MM.1S (cell line): ENCODE measurements around the gene TMEM187.

Experiments used
- DNase-seq: peaks from one replicate; pipeline ENCODE4 v3.0.0-alpha.2; 2015
- H2AFZ ChIP-seq: fragments of 300-600 bp; sonication (generic); 2 replicates; pipeline ENCODE4 v1.6.0; 2016; ENCODE audit warnings: antibody characterized with exemption, low read length
- H3F3A ChIP-seq: fragments of 300-600 bp; sonication (generic); 2 replicates; pipeline ENCODE4 v1.6.1; 2016; ENCODE audit warnings: mild to moderate bottlenecking, antibody characterized with exemption, low read length, moderate library complexity, mixed read lengths; ENCODE audit not compliant: insufficient read depth
- H3K27ac ChIP-seq: fragments of 300-600 bp; sonication (generic); 2 replicates; pipeline ENCODE4 v1.5.1; 2016; ENCODE audit warnings: mild to moderate bottlenecking, low read length
- H3K27me3 ChIP-seq: fragments of 300-600 bp; sonication (generic); replicated peaks from 2 replicates; pipeline ENCODE4 v1.6.0; 2016; ENCODE audit warnings: low read length; ENCODE audit not compliant: insufficient read depth
- H3K36me3 ChIP-seq: fragments of 300-600 bp; sonication (generic); replicated peaks from 2 replicates; pipeline ENCODE4 v1.6.1; 2016; ENCODE audit warnings: mild to moderate bottlenecking, low read length, mixed read lengths; ENCODE audit not compliant: insufficient read depth
- H3K4me1 ChIP-seq: fragments of 300-600 bp; sonication (generic); 2 replicates; pipeline ENCODE4 v1.6.1; 2016; ENCODE audit warnings: low read length, mixed read lengths
- H3K4me2 ChIP-seq: fragments of 300-600 bp; sonication (generic); 2 replicates; pipeline ENCODE4 v1.6.0; 2016; ENCODE audit warnings: low read depth, low read length
- H3K4me3 ChIP-seq: fragments of 300-600 bp; sonication (generic); 2 replicates; pipeline ENCODE4 v1.5.1; 2016; ENCODE audit warnings: low read length, mixed read lengths
- H3K79me2 ChIP-seq: fragments of 300-600 bp; sonication (generic); 2 replicates; pipeline ENCODE4 v1.6.1; 2016; ENCODE audit warnings: mixed run types, low read length, mixed read lengths
- H3K9ac ChIP-seq: fragments of 300-600 bp; sonication (generic); 2 replicates; pipeline ENCODE4 v1.6.1; 2016; ENCODE audit warnings: low read length, mixed read lengths
- H3K9me2 ChIP-seq: fragments of 300-600 bp; sonication (generic); replicated peaks from 2 replicates; pipeline ENCODE4 v1.6.1; 2016; ENCODE audit warnings: mild to moderate bottlenecking, low read length, mixed read lengths; ENCODE audit not compliant: insufficient read depth
- H3K9me3 ChIP-seq: fragments of 300-600 bp; sonication (generic); replicated peaks from 2 replicates; pipeline ENCODE4 v1.6.1; 2016; ENCODE audit warnings: mild to moderate bottlenecking, low read length, mixed read lengths; ENCODE audit not compliant: insufficient read depth
- H4K20me1 ChIP-seq: fragments of 300-600 bp; sonication (generic); 2 replicates; pipeline ENCODE4 v1.6.1; 2016; ENCODE audit warnings: mild to moderate bottlenecking, low read length, moderate library complexity, mixed read lengths; ENCODE audit not compliant: insufficient read depth
- CTCF ChIP-seq: fragments of 300-600 bp; sonication (generic); IDR thresholded peaks from 2 replicates; pipeline ENCODE4 v1.5.1; 2016; ENCODE audit warnings: antibody characterized with exemption, low read length, mixed read lengths
- EZH2 ChIP-seq: fragments of 300-600 bp; sonication (generic); optimal IDR thresholded peaks from 2 replicates; pipeline ENCODE3; 2017; ENCODE audit warnings: low read depth, mild to moderate bottlenecking, antibody characterized with exemption, low read length, mixed read lengths
- EZH2phosphoT487 ChIP-seq: fragments of 300-600 bp; sonication (generic); IDR thresholded peaks from 2 replicates; pipeline ENCODE4 v1.6.1; 2018; ENCODE audit warnings: antibody characterized with exemption, low read length

The TMEM187 gene

GRCh38 chrX:153956044-153956907 is 16.3 kb upstream of the TMEM187 start:
- peaks cover 18% of the 10 kb centered on the region; the same call in 1 of the 2 replicates for H3K79me2 ChIP-seq
- no peak overlapping the region for H3K9ac ChIP-seq
- TF ChIP-seq CTCF (no peak), EZH2 (no peak), EZH2phosphoT487 (no peak)
- H3F3A ChIP-seq = no peaks in the 10 kb centered on the region
- H3K27ac ChIP-seq = no peak overlapping the region
- peaks cover 5% of the 10 kb centered on the region; the same call in 1 of the 2 replicates for H3K36me3 ChIP-seq
- no peaks in the 10 kb centered on the region for H4K20me1 ChIP-seq
- DNase-seq = no peak
- no peaks in the 10 kb centered on the region for H3K4me1 ChIP-seq
- H3K9me3 ChIP-seq = no peaks in the 10 kb centered on the region
- no peak overlapping the region for H3K4me2 ChIP-seq
- H3K4me3 ChIP-seq = no peak overlapping the region
- no peaks in the 10 kb centered on the region for H3K9me2 ChIP-seq
- no peaks in the 10 kb centered on the region for H3K27me3 ChIP-seq
- no peak overlapping the region for H2AFZ ChIP-seq

GRCh38 chrX:153957224-153957623 is 15.3 kb upstream of the TMEM187 start:
- Histone ChIP-seq H3K27me3 (no peaks in the 10 kb centered on the region), H3K4me3 (no peak overlapping the region), H3K9ac (no peak overlapping the region), H3K79me2 (peaks cover 26% of the 10 kb centered on the region), H3K4me1 (no peaks in the 10 kb centered on the region), H2AFZ (no peak overlapping the region), H3K4me2 (no peak overlapping the region), H4K20me1 (no peaks in the 10 kb centered on the region), H3K27ac (no peak overlapping the region), H3K9me3 (no peaks in the 10 kb centered on the region), H3K36me3 (peaks cover 5% of the 10 kb centered on the region; the same call in 1 of the 2 replicates), H3F3A (no peaks in the 10 kb centered on the region), H3K9me2 (no peaks in the 10 kb centered on the region)
- TF ChIP-seq CTCF (no peak), EZH2phosphoT487 (no peak), EZH2 (no peak)
- DNase-seq = no peak

- Histone ChIP-seq H3K27me3 (no peaks in the 10 kb centered on the region), H3K27ac (no peak overlapping the region), H3K79me2 (peaks cover 30% of the 10 kb centered on the region), H4K20me1 (no peaks in the 10 kb centered on the region), H3K4me1 (no peaks in the 10 kb centered on the region), H3F3A (no peaks in the 10 kb centered on the region), H3K9me2 (no peaks in the 10 kb centered on the region), H3K9ac (no peak overlapping the region), H3K4me3 (no peak overlapping the region), H3K4me2 (no peak overlapping the region), H2AFZ (no peak overlapping the region), H3K9me3 (no peaks in the 10 kb centered on the region), H3K36me3 (no peaks in the 10 kb centered on the region; the same call in 1 of the 2 replicates)
- no peak for DNase-seq
- no peak for TF ChIP-seq CTCF
- TF ChIP-seq EZH2phosphoT487 = no peak
- TF ChIP-seq EZH2 = no peak
Measured at GRCh38 chrX:153958605-153959004, 13.9 kb upstream of the TMEM187 start.
